ENCODE results near the gene ADK.

The ADK gene

GRCh38 chr10:74322141-74322540, 171.1 kb downstream of the ADK start:
- Histone ChIP-seq H3K9me3 (ENCODE audit: control insufficient read depth, low read length) (no peaks in the 10 kb centered on the region), H3K4me3 (ENCODE audit: extremely low read depth, insufficient read depth, low read length, poor library complexity, severe bottlenecking) (no peak overlapping the region), H3K36me3 (ENCODE audit: control insufficient read depth, insufficient read depth, low read length) (no peaks in the 10 kb centered on the region), H3K4me1 (ENCODE audit: control insufficient read depth, insufficient read depth, low read length, poor library complexity, severe bottlenecking) (no peaks in the 10 kb centered on the region), H3K27ac (ENCODE audit: low read depth, low read length, severe bottlenecking) (no peak overlapping the region)
- 100% methylated on average over 1 of the region's 4 CpGs for WGBS, 2 experiments (ENCODE audit: insufficient coverage in 2 of 2)

GRCh38 chr10:74322565-74322964, 171.5 kb downstream of the ADK start:
- Histone ChIP-seq H3K36me3 (ENCODE audit: control insufficient read depth, insufficient read depth, low read length) (no peaks in the 10 kb centered on the region), H3K4me1 (ENCODE audit: control insufficient read depth, insufficient read depth, low read length, poor library complexity, severe bottlenecking) (no peaks in the 10 kb centered on the region), H3K4me3 (ENCODE audit: extremely low read depth, insufficient read depth, low read length, poor library complexity, severe bottlenecking) (no peak overlapping the region), H3K9me3 (ENCODE audit: control insufficient read depth, low read length) (no peaks in the 10 kb centered on the region), H3K27ac (ENCODE audit: low read depth, low read length, severe bottlenecking) (no peak overlapping the region)

DNA sequence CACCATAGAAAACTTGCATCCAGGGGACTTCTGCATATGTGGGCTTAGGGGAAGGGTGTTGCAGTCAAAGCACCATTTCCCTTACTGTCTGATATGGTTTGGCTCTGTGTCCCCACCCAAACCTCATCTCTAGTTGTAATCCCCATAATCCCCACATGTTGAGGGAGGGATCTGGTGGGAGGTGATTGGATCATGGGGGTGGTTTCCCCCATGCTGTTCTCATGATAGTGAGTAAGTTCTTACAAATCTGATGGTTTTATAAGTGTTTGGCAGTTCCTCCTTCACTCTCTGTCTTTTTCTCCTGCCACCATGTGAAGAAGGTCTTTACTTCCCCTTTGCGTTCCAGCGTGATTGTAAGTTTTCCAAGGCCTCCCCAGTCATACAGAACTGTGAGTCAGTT, 177.4 kb downstream of the ADK start:
- WGBS, 2 experiments (ENCODE audit: insufficient coverage in 2 of 2): 81% methylated on average over 2 of the region's 2 CpGs; no CpG with 5 or more reads in 1 of the 2 experiments
- H3K4me1 ChIP-seq (ENCODE audit: control insufficient read depth, insufficient read depth, low read length, poor library complexity, severe bottlenecking): no peaks in the 10 kb centered on the region
- peaks cover 5% of the 10 kb centered on the region for H3K36me3 ChIP-seq (ENCODE audit: control insufficient read depth, insufficient read depth, low read length)
- H3K4me3 ChIP-seq (ENCODE audit: extremely low read depth, insufficient read depth, low read length, poor library complexity, severe bottlenecking): no peak overlapping the region
- no peaks in the 10 kb centered on the region for H3K9me3 ChIP-seq (ENCODE audit: control insufficient read depth, low read length)
- no peak overlapping the region for H3K27ac ChIP-seq (ENCODE audit: low read depth, low read length, severe bottlenecking)

GRCh38 chr10:74329873-74330272, 178.9 kb downstream of the ADK start:
- Histone ChIP-seq H3K4me1 (ENCODE audit: control insufficient read depth, insufficient read depth, low read length, poor library complexity, severe bottlenecking) (no peaks in the 10 kb centered on the region), H3K9me3 (ENCODE audit: control insufficient read depth, low read length) (peaks cover 4% of the 10 kb centered on the region), H3K27ac (ENCODE audit: low read depth, low read length, severe bottlenecking) (no peak overlapping the region), H3K36me3 (ENCODE audit: control insufficient read depth, insufficient read depth, low read length) (peaks cover 5% of the 10 kb centered on the region), H3K4me3 (ENCODE audit: extremely low read depth, insufficient read depth, low read length, poor library complexity, severe bottlenecking) (no peak overlapping the region)
- no CpG with 5 or more reads among the region's 2 CpGs for WGBS, 2 experiments (ENCODE audit: insufficient coverage in 2 of 2)

DNA sequence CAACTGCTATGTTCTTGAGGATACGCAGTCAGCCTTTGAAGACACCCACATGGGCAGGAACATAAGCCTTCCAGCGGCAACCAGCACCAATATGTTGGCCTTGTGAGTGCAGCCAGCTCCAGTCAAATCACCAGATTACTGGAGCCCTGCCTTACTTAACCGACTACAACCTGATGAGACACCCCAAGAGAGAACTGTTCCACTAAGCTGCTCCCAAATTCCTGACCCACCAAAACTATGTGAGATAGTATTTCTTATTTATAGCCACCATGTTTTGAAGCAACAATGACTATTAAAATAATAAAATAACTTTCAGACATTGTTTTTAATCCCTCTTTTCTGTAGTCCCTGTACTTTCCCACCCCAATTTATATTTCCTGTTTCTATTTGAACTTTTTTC, 179.6 kb downstream of the ADK start:
- Histone ChIP-seq H3K4me3 (ENCODE audit: extremely low read depth, insufficient read depth, low read length, poor library complexity, severe bottlenecking) (no peak overlapping the region), H3K9me3 (ENCODE audit: control insufficient read depth, low read length) (peaks cover 4% of the 10 kb centered on the region), H3K36me3 (ENCODE audit: control insufficient read depth, insufficient read depth, low read length) (peaks cover 5% of the 10 kb centered on the region), H3K4me1 (ENCODE audit: control insufficient read depth, insufficient read depth, low read length, poor library complexity, severe bottlenecking) (no peaks in the 10 kb centered on the region), H3K27ac (ENCODE audit: low read depth, low read length, severe bottlenecking) (no peak overlapping the region)
- 93 to 100% methylated on average over 2 to 3 of the region's 3 CpGs for WGBS, 2 experiments (ENCODE audit: insufficient coverage in 2 of 2)

GRCh38 chr10:74332398-74332797, 181.4 kb downstream of the ADK start:
- peaks cover 4% of the 10 kb centered on the region for H3K9me3 ChIP-seq (ENCODE audit: control insufficient read depth, low read length)
- H3K4me3 ChIP-seq (ENCODE audit: extremely low read depth, insufficient read depth, low read length, poor library complexity, severe bottlenecking): no peak overlapping the region
- H3K4me1 ChIP-seq (ENCODE audit: control insufficient read depth, insufficient read depth, low read length, poor library complexity, severe bottlenecking): no peaks in the 10 kb centered on the region
- H3K36me3 ChIP-seq (ENCODE audit: control insufficient read depth, insufficient read depth, low read length): peaks cover 5% of the 10 kb centered on the region
- no peak overlapping the region for H3K27ac ChIP-seq (ENCODE audit: low read depth, low read length, severe bottlenecking)

DNA sequence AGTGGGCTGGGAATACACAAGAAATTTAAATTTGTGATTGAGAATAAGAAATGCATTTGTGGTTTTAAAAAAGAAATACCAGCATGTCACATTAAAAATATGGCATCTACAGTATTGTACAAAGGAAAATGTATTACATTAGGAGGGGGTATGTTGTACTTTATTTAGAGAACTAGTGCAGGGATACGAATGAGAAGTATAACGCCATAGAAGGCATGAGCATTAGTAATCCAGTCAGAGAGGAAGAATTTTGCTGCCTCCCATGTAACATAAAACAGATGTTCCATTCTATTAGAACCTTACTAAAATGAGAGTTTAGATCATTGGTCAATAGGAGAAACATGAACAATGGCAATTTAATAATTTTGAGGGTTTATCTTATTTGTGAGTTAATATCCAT, 182.2 kb downstream of the ADK start:
- Histone ChIP-seq H3K27ac (ENCODE audit: low read depth, low read length, severe bottlenecking) (no peak overlapping the region), H3K4me1 (ENCODE audit: control insufficient read depth, insufficient read depth, low read length, poor library complexity, severe bottlenecking) (no peaks in the 10 kb centered on the region), H3K36me3 (ENCODE audit: control insufficient read depth, insufficient read depth, low read length) (peaks cover 5% of the 10 kb centered on the region), H3K4me3 (ENCODE audit: extremely low read depth, insufficient read depth, low read length, poor library complexity, severe bottlenecking) (no peak overlapping the region), H3K9me3 (ENCODE audit: control insufficient read depth, low read length) (peaks cover 4% of the 10 kb centered on the region)
- no CpG with 5 or more reads among the region's 2 CpGs for WGBS, 2 experiments (ENCODE audit: insufficient coverage in 2 of 2)

DNA sequence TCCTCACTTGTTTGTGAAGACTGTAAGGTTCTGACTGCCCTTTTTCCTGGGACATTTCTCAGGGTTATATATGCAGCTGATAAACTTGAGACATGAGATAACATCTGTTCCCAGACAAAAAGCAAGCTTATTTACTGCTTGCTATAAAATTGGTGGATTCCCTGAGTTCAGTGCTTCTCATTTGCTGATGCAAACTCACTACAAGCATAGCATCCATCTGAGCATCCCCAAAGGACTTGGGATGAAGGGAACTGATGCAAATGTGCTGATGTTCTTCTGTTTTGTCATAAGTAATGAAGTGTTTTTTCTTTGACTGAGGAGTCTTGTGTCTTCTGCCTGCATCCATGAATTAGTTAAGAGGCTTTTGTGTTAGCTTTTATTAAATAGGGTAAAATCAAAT, 183.2 kb downstream of the ADK start:
- Histone ChIP-seq H3K27ac (ENCODE audit: low read depth, low read length, severe bottlenecking) (no peak overlapping the region), H3K4me3 (ENCODE audit: extremely low read depth, insufficient read depth, low read length, poor library complexity, severe bottlenecking) (no peak overlapping the region), H3K9me3 (ENCODE audit: control insufficient read depth, low read length) (peaks cover 4% of the 10 kb centered on the region), H3K36me3 (ENCODE audit: control insufficient read depth, insufficient read depth, low read length) (peaks cover 5% of the 10 kb centered on the region), H3K4me1 (ENCODE audit: control insufficient read depth, insufficient read depth, low read length, poor library complexity, severe bottlenecking) (no peaks in the 10 kb centered on the region)

DNA sequence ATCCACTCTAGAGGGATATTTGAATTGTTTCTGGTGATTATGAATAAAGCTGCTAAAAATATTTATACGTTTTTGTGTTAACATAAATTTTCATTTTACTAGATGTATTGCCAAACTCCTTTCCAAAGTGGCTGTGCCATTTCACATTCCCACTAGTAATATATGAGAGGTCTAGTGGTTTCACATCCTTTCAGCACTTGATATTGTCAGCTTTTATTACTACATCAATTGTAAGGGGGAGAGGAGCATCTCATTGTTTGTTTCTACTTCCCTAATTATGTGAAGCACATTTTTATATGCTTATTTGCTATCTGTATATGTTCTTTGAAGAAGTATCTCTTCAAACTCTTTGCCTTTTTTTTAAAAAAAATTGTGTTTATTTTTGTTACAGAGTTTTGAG, 184.5 kb downstream of the ADK start:
- no peak overlapping the region for H3K27ac ChIP-seq (ENCODE audit: low read depth, low read length, severe bottlenecking)
- H3K4me3 ChIP-seq (ENCODE audit: extremely low read depth, insufficient read depth, low read length, poor library complexity, severe bottlenecking): no peak overlapping the region
- WGBS, 2 experiments (ENCODE audit: insufficient coverage in 2 of 2): no CpG with 5 or more reads among the region's 1 CpG
- peaks cover 3% of the 10 kb centered on the region for H3K36me3 ChIP-seq (ENCODE audit: control insufficient read depth, insufficient read depth, low read length)
- H3K4me1 ChIP-seq (ENCODE audit: control insufficient read depth, insufficient read depth, low read length, poor library complexity, severe bottlenecking): no peaks in the 10 kb centered on the region
- H3K9me3 ChIP-seq (ENCODE audit: control insufficient read depth, low read length): peaks cover 4% of the 10 kb centered on the region

GRCh38 chr10:74337330-74338016, 186.5 kb downstream of the ADK start:
- no peak overlapping the region for H3K4me3 ChIP-seq (ENCODE audit: extremely low read depth, insufficient read depth, low read length, poor library complexity, severe bottlenecking)
- H3K36me3 ChIP-seq (ENCODE audit: control insufficient read depth, insufficient read depth, low read length): no peaks in the 10 kb centered on the region
- no peak overlapping the region for H3K27ac ChIP-seq (ENCODE audit: low read depth, low read length, severe bottlenecking)
- no peaks in the 10 kb centered on the region for H3K4me1 ChIP-seq (ENCODE audit: control insufficient read depth, insufficient read depth, low read length, poor library complexity, severe bottlenecking)
- 97 to 98% methylated on average over 5 to 7 of the region's 8 CpGs for WGBS, 2 experiments (ENCODE audit: insufficient coverage in 2 of 2)
- peaks cover 4% of the 10 kb centered on the region for H3K9me3 ChIP-seq (ENCODE audit: control insufficient read depth, low read length)

- Histone ChIP-seq H3K9me3 (ENCODE audit: control insufficient read depth, low read length) (peaks cover 11% of the 10 kb centered on the region), H3K27ac (ENCODE audit: low read depth, low read length, severe bottlenecking) (no peak overlapping the region)
- WGBS, 2 experiments (ENCODE audit: insufficient coverage in 2 of 2): 94 to 100% methylated on average over 2 of the region's 2 CpGs
These were observed 192.0 kb downstream of the ADK start for GRCh38 chr10:74342991-74343390.

More at GRCh38 chr10:74342991-74343390, 192.0 kb downstream of the ADK start:
- H3K4me3 ChIP-seq (ENCODE audit: extremely low read depth, insufficient read depth, low read length, poor library complexity, severe bottlenecking): no peak overlapping the region
- no peaks in the 10 kb centered on the region for H3K4me1 ChIP-seq (ENCODE audit: control insufficient read depth, insufficient read depth, low read length, poor library complexity, severe bottlenecking)
- H3K36me3 ChIP-seq (ENCODE audit: control insufficient read depth, insufficient read depth, low read length): peaks cover 13% of the 10 kb centered on the region

Data from mesodermal cell (in vitro differentiated cells).